Lower lobe of right lung (tissue), 2 donors: Measurements from ENCODE around the gene ARL8A. TPM values are rescaled to one million over a fixed set of nuclear protein-coding genes. Genes with fewer than 3 reads are reported as not detected.
A peak's percentile ranks its signal among the peaks of the same experiment; 100 is the strongest.

Source experiments
- ATAC-seq, 2 donors: fragments of 200-7000 bp; cut with Tn5 transposase; one replicate each; pipeline ENCODE4 v1.9.1; 2020 to 2022; ENCODE audit warnings: mild to moderate bottlenecking in 2 of 2, moderate library complexity in 2 of 2
- DNase-seq: peaks from one replicate; pipeline ENCODE4 v3.0.0-alpha.2; 2020
- H3K27ac ChIP-seq: fragments of 200-600 bp; one replicate; pipeline ENCODE4 v1.8.0; 2022
- H3K27me3 ChIP-seq: fragments of 200-600 bp; one replicate; pipeline ENCODE4 v1.8.0; 2022; ENCODE audit warnings: low read depth
- H3K36me3 ChIP-seq: fragments of 200-600 bp; one replicate; pipeline ENCODE4 v1.8.0; 2022; ENCODE audit warnings: mild to moderate bottlenecking
- H3K4me1 ChIP-seq: fragments of 200-600 bp; one replicate; pipeline ENCODE4 v1.8.0; 2022
- H3K4me3 ChIP-seq: fragments of 200-600 bp; one replicate; pipeline ENCODE4 v1.8.0; 2022; ENCODE audit warnings: mild to moderate bottlenecking
- H3K9me3 ChIP-seq: fragments of 200-600 bp; one replicate; pipeline ENCODE4 v1.8.0; 2022
- CTCF ChIP-seq: fragments of 200-600 bp; IDR thresholded peaks from one replicate; pipeline ENCODE4 v1.8.0; 2022; ENCODE audit warnings: antibody characterized with exemption, mild to moderate bottlenecking
- intact Hi-C: fragments of 100-400 bp; cut with DNase I; formaldehyde crosslinking; loops from one replicate; pipeline ENCODE4 v1.11.0; 2022
- total RNA-seq: library from RNA; stranded (reverse); fragmentation: NEBNext Ultra II Directional; extraction: Animal tissue kit (Norgen Biotek cat#: 25700); gene quantifications from one replicate; pipeline ENCODE4 v1.2.1, GENCODE V29; 2021
- donor health status: DM: no; HTN: yes; CAD: no; lungs with severe emphysema.

ARL8A gene
- total RNA-seq, 1 donor from 2014 or later: 98.0 TPM

GRCh38 chr1:202085682-202086373 lies 58.7 kb downstream of the ARL8A start:
- ATAC-seq: peak in 1 of 2 donors; percentile 12
- H3K4me3 ChIP-seq: no peak overlapping the region
- TF ChIP-seq CTCF: no peak
- no peak for DNase-seq
- no peaks in the 10 kb centered on the region for H3K4me1 ChIP-seq
- H3K9me3 ChIP-seq: no peaks in the 10 kb centered on the region
- no peaks in the 10 kb centered on the region for H3K27me3 ChIP-seq
- intact Hi-C loops: no loop called here
- H3K36me3 ChIP-seq: no peaks in the 10 kb centered on the region
- H3K27ac ChIP-seq: no peak overlapping the region

GRCh38 chr1:202084791-202085681 lies 59.5 kb downstream of the ARL8A start:
- no peak overlapping the region for H3K4me3 ChIP-seq
- no peak overlapping the region for H3K27ac ChIP-seq
- DNase-seq (peak; percentile 49), ATAC-seq (peak; percentile 33 to 54)
- no peaks in the 10 kb centered on the region for H3K4me1 ChIP-seq
- H3K36me3 ChIP-seq: no peaks in the 10 kb centered on the region
- TF ChIP-seq CTCF: no peak
- H3K27me3 ChIP-seq: no peaks in the 10 kb centered on the region
- H3K9me3 ChIP-seq: no peaks in the 10 kb centered on the region
- intact Hi-C loops: no loop called here

Other genes starting within 250 kb of the ARL8A start
- gene LMOD1, start 198.2 kb downstream of the ARL8A start, total RNA-seq: 24.2 TPM
- 28.5 TPM for gene TIMM17A, start 189.2 kb downstream of the ARL8A start, total RNA-seq
- gene RNPEP, start 162.1 kb downstream of the ARL8A start, total RNA-seq: 73.8 TPM
- 74.1 TPM for gene ELF3, start 134.2 kb downstream of the ARL8A start, total RNA-seq
- gene GPR37L1, start 21.8 kb downstream of the ARL8A start, total RNA-seq: 0.06 TPM
- gene PTPN7, start 15.9 kb upstream of the ARL8A start, total RNA-seq: 8.5 TPM
- 1.7 TPM for gene LGR6, start 49.1 kb upstream of the ARL8A start, total RNA-seq
- gene UBE2T, start 197.2 kb upstream of the ARL8A start, total RNA-seq: 2.9 TPM
- 41.4 TPM for gene PPP1R12B, start 204.0 kb upstream of the ARL8A start, total RNA-seq